HG03095 (cell line): ENCODE measurements around the gene ARHGAP20.

Experiments
- ATAC-seq: cut with Tn5 transposase; IDR thresholded peaks from one replicate; pipeline ENCODE4 v1.9.1; 2021; ENCODE audit warnings: moderate library complexity; ENCODE audit not compliant: unreplicated experiment

The ARHGAP20 gene

GRCh38 chr11:110613197-110613918 is 98.9 kb downstream of the ARHGAP20 start:
- ATAC-seq, result no peak

GRCh38 chr11:110606415-110606814 is 105.8 kb downstream of the ARHGAP20 start:
- no peak for ATAC-seq

- ATAC-seq, result no peak
Observed at GRCh38 chr11:110601936-110602335, 110.3 kb downstream of the ARHGAP20 start.

GRCh38 chr11:110600322-110600721 is 111.9 kb downstream of the ARHGAP20 start:
- ATAC-seq, result no peak

GRCh38 chr11:110599207-110599606 is 113.0 kb downstream of the ARHGAP20 start:
- no peak for ATAC-seq

GRCh38 chr11:110598725-110599124 is 113.5 kb downstream of the ARHGAP20 start:
- ATAC-seq, result no peak

- ATAC-seq, result no peak
Observed at GRCh38 chr11:110587972-110588371, 124.3 kb downstream of the ARHGAP20 start.

- no peak for ATAC-seq
Observed at GRCh38 chr11:110587129-110587528, 125.1 kb downstream of the ARHGAP20 start.

GRCh38 chr11:110584150-110584549 is 128.1 kb downstream of the ARHGAP20 start:
- no peak for ATAC-seq

GRCh38 chr11:110582728-110583432 is 129.4 kb downstream of the ARHGAP20 start:
- no peak for ATAC-seq

- no peak for ATAC-seq
Observed at GRCh38 chr11:110580571-110580970, 131.7 kb downstream of the ARHGAP20 start.

GRCh38 chr11:110573411-110573810 is 138.8 kb downstream of the ARHGAP20 start:
- ATAC-seq, result no peak

- ATAC-seq, result no peak
Observed at GRCh38 chr11:110571081-110571720, 141.0 kb downstream of the ARHGAP20 start.

GRCh38 chr11:110566577-110566976 is 145.7 kb downstream of the ARHGAP20 start:
- ATAC-seq, result no peak

GRCh38 chr11:110565357-110566336 is 146.6 kb downstream of the ARHGAP20 start:
- no peak for ATAC-seq

- no peak for ATAC-seq
Observed at GRCh38 chr11:110564676-110565356, 147.4 kb downstream of the ARHGAP20 start.

GRCh38 chr11:110544779-110545178 is 167.5 kb downstream of the ARHGAP20 start:
- no peak for ATAC-seq

- no peak for ATAC-seq
Observed at GRCh38 chr11:110538154-110538553, 174.1 kb downstream of the ARHGAP20 start.

- ATAC-seq, result no peak
Observed at GRCh38 chr11:110530900-110531741, 181.1 kb downstream of the ARHGAP20 start.
